Dermis microvascular lymphatic vessel endothelial cell (primary cell): ENCODE results near the gene IL17C. TPM values are rescaled to one million over a fixed set of nuclear protein-coding genes. Genes with fewer than 3 reads are reported as not detected.

Experiments used
- DNase-seq, 2 donors: peaks; one replicate each; pipeline versions ENCODE4 v3.0.0 to v3.0.0-alpha.2; 2010; ENCODE audit warnings: low read depth in 2 of 2
- total RNA-seq: library from RNA; depleted of rRNA; stranded (reverse); fragments of >200 nt; gene quantifications from 2 replicates; pipeline ENCODE4 v1.2.1, GENCODE V29; 2014

The IL17C gene
- total RNA-seq, 1 donor from 2014 or later = not detected

DNA sequence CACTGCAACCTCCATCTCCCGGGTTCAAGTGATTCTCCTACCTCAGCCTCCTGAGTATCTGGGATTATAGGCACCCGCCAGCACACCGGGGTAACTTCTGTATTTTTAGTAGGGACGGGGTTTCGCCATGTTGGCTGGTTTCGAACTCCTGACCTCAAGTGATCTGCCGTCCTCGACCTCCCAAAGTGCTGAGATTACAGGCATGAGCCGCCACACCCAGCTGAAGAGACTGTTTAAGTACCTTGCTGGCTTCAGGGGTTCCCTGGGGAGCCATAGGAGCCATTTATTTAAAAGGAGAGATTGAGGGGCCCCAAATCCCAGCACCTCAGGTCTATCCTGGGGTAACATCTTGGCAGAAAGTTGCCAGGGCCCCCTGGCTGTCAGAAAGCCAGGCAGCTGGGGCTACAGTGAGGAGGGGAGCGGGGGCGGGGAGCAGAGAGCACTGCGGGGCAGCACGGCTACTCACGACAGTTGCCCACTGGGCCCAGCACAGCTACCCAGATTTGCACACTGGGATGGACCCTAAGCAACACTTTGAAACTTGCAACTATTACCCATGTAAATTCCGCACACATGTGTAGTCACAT, 46.3 kb downstream of the IL17C start:
- no peak for DNase-seq

DNA sequence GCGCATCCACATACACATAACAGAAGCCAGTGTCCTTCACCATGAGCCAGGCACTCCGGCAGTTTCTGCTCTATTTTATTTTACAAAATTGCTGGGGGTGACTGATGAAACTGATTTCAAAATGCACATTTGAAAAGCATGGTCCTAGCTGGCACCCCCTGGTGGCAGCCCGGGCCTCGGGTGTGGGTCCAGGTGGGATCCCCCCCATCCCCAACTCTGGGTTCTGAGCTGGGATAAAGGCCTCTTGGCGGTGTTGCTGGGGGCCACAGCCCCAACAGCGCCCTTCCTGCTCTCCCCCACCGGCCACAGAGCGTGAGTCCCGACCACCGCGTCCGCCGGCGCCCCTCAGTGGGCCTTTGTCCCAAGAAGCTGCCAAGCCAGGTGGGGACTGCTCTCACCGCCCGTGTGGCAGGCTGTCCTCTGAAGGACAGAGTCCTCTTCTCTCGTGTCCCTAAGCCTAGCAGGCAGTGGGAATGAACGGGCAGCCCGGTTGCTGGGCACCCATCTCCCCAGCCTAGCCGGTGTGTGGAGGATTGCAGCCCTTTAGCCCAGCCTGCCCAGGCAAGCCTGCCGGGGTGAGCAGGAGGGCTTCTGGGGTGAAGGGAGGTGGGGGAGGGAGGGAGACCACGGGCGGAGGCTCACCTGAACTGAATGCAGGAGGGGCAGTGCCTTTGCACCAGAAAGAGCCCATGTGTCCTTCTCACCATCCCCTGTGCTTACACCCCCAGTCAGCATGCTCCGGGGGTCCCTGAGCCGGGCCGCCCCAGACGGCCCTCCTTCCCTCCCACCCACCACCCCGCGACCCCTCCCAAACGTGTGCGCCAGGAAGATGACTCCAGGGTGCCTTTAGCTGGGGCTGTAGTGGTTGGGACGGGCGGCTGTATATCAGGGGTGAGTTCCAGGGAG, 47.0 kb downstream of the IL17C start:
- peak in 1 of 2 donors; percentile 34 for DNase-seq

DNA sequence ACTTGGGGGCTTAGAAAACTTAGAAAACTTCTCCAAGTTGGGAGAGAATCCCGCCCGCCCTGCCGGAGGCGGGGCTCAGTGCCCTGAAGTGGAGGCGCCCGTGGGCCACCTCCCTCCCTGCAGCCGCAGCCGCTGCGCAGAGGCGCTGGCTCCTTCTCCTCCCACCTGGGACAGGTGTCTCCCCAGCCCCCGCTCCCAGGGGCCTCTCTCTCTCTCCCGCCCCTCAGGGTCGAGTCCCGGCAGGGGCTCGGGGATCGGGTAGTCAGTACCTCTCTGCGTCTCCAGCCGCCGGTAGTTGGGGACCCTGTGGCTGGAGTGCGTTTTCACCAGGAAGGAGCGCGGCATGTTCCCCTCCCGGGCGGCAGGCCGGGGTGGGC, 47.7 kb downstream of the IL17C start:
- no peak for DNase-seq

DNA sequence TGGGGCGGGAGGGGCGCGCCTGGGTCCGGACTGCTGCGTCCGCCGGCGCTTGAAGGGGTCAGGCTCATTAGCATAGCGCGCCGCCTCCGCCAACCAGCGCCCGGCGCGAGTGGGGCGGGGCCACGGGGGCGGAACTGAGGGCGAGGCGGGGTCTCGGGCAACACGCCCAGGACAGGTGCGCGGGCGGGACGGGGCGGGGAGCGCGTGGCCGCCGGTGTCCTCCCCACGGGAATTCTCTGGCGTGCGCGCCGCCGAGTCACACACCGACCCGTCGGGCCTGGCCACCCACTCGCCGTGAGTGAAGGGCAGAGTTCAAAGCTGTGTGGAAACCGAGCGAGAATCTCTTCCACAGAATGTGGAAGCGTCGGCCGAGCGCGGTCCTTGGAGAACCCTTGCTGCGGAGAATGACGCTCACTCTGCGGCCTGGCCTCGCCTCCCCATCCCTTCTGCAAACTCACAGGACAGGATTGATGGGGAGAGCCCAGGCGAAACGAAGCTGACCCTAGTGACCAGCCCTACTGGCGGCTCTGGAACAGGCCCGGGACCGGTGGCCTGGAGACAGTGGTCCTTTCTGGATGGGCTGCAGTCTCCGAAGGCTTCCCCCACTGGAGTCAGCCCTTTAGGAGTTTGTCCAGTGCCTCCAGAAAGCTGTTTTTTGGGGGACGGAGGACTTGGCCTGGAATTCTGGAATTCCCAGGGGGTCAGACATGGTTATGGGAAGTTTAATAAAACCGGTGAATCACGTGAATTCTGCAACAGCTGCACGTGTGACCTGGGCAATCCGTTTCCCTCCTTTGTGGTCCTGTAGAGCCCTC, 48.3 kb downstream of the IL17C start, which contains the start of gene SNAI3:
SNAI3 (minus strand) TSS at position 69 of the 815 bp plus-strand sequence. CDS start 101 bp downstream, outside the sequence.
- DNase-seq = peak in 1 of 2 donors; percentile 68

DNA sequence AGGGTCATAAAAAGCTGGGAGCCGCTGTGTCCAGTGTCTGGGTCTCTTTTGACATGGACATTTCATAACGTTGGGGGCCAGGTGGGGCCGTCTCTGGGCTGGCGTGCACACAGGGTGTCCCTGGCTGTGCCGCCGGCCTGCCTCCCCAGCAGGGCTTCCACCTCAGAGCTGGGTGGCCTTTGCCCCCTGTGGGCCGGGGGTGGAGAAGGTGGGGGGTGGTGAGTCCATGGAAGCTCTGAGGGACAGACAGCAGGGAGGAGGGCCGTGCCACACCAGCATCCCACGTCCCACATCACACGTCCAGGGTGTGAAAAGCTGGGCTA, 48.8 kb downstream of the IL17C start:
- DNase-seq = no peak

DNA sequence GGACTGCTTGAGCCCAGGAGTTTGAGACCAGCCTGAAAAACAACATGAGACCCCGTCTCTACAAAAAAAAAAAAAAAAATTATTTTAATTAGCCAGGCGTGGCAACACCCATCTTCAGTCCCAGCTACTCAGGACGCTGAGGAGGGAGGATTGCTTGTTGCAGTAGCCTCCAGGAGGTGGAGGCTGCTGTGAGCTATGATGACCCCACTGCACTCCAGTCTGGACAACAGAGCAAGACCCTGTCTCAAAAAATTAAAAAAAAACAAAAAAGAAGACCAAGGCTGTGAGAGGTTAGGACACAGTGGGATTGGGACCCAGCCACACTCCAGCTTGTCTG, 49.3 kb downstream of the IL17C start:
- DNase-seq = no peak

DNA sequence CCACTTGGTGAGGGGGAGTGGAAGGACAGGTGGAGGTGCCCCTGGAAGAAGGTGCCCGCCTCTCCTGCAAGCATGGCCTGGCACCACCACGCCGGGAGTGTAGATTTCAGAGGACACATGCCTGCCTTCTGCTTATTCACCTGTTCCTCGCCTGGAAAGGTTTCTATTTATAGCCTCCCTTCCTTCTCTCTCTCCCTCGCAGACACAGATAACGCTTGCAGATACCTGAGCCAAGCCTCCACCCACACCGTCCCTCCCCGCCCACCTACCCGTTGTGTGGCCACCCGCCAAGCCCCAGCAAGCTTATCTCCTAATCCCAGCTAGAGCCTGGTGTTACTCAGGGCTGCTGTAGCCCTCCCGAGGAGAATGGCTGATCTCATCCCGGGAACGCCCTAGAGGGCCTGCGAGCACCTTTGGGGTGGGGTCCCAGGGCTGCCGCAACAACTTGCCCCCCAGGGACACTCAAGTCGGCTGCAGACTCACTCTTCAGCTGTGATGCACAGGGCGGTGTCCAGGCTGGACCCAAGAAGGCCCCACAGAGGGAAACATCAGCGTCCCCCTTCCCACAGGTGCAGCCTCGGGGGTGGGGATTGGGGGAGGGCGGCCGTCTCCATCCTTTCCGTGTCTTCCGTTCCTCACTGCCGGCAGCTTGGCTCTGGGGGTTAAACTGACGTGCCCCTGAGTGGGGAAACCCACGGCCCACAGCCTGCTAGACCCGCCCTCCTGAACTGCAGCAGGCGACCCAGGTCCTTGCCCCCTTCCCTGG, 49.8 kb downstream of the IL17C start:
- DNase-seq = no peak

Other genes with a start within 250 kb of the IL17C start
- gene ZFPM1, start 185.3 kb upstream of the IL17C start, total RNA-seq = 0.64 and 1.6 TPM in 2 replicates
- gene ZC3H18, start 68.2 kb upstream of the IL17C start, total RNA-seq = 7.4 and 9.1 TPM in 2 replicates
- gene CYBA, start 12.5 kb downstream of the IL17C start, total RNA-seq = 336 and 456 TPM in 2 replicates
- gene MVD, start 24.5 kb downstream of the IL17C start, total RNA-seq = 47.5 and 59.7 TPM in 2 replicates
- 0.13 and 0.25 TPM in 2 replicates for gene SNAI3, start 47.9 kb downstream of the IL17C start, total RNA-seq
- gene RNF166, start 67.8 kb downstream of the IL17C start, total RNA-seq = 9.1 and 13.0 TPM in 2 replicates
- 10.8 and 12.8 TPM in 2 replicates for gene CTU2, start 67.9 kb downstream of the IL17C start, total RNA-seq
- gene PIEZO1, start 146.6 kb downstream of the IL17C start, total RNA-seq = 238 and 422 TPM in 2 replicates
- 4.3 and 5.1 TPM in 2 replicates for gene CDT1, start 165.2 kb downstream of the IL17C start, total RNA-seq
- 105 and 128 TPM in 2 replicates for gene APRT, start 173.4 kb downstream of the IL17C start, total RNA-seq
- 7.2 and 15.7 TPM in 2 replicates for gene GALNS, start 218.4 kb downstream of the IL17C start, total RNA-seq
- gene TRAPPC2L, start 218.6 kb downstream of the IL17C start, total RNA-seq = 48.1 and 51.5 TPM in 2 replicates
- not detected in 2 replicates for gene PABPN1L, start 228.1 kb downstream of the IL17C start, total RNA-seq